ENCODE measurements around the gene C1orf52.

Gene C1orf52

GRCh38 chr1:85219853-85220610 is 39.4 kb downstream of the C1orf52 start:
- Histone ChIP-seq H3K27ac (no peak overlapping the region), H3K4me3 (no peak overlapping the region), H3K9me3 (ENCODE audit: low read depth, low read length) (no peaks in the 10 kb centered on the region), H3K9ac (ENCODE audit: insufficient read length) (no peak overlapping the region), H3K36me3 (ENCODE audit: insufficient read depth, low read length) (no peaks in the 10 kb centered on the region)
- TF ChIP-seq EZH2 (IDR thresholded peaks at IDR 0.05) (no peak), FOXP2 (optimal IDR thresholded peaks at IDR 0.05; ENCODE audit: control extremely low read depth, extremely low read length, insufficient read depth) (no peak), POLR2AphosphoS5 (IDR thresholded peaks at IDR 0.05; ENCODE audit: borderline replicate concordance, low read depth, low read length) (no peak)
- DNase-seq (ENCODE audit: low read depth, low spot score): no peak

- Histone ChIP-seq H3K9ac (ENCODE audit: insufficient read length) (no peak overlapping the region), H3K4me3 (no peak overlapping the region), H3K9me3 (ENCODE audit: low read depth, low read length) (no peaks in the 10 kb centered on the region), H3K27ac (no peak overlapping the region), H3K36me3 (ENCODE audit: insufficient read depth, low read length) (no peaks in the 10 kb centered on the region)
- no peak for DNase-seq (ENCODE audit: low read depth, low spot score)
- TF ChIP-seq FOXP2 (optimal IDR thresholded peaks at IDR 0.05; ENCODE audit: control extremely low read depth, extremely low read length, insufficient read depth) (no peak), EZH2 (IDR thresholded peaks at IDR 0.05) (no peak), POLR2AphosphoS5 (IDR thresholded peaks at IDR 0.05; ENCODE audit: borderline replicate concordance, low read depth, low read length) (no peak)
Measured at GRCh38 chr1:85216697-85217096, 42.8 kb downstream of the C1orf52 start.

GRCh38 chr1:85214654-85215053 is 44.8 kb downstream of the C1orf52 start:
- no peak for TF ChIP-seq EZH2 (IDR thresholded peaks at IDR 0.05)
- TF ChIP-seq POLR2AphosphoS5 (IDR thresholded peaks at IDR 0.05; ENCODE audit: borderline replicate concordance, low read depth, low read length): peak; percentile 30; the same call in 1 of the 2 replicates
- no peak for TF ChIP-seq FOXP2 (optimal IDR thresholded peaks at IDR 0.05; ENCODE audit: control extremely low read depth, extremely low read length, insufficient read depth)
- Histone ChIP-seq H3K36me3 (ENCODE audit: insufficient read depth, low read length) (no peaks in the 10 kb centered on the region), H3K9me3 (ENCODE audit: low read depth, low read length) (no peaks in the 10 kb centered on the region), H3K4me3 (peak overlapping the region; percentile 26), H3K27ac (no peak overlapping the region), H3K9ac (ENCODE audit: insufficient read length) (no peak overlapping the region)
- no peak for DNase-seq (ENCODE audit: low read depth, low spot score)

- H3K27ac ChIP-seq: no peak overlapping the region
- no peak for DNase-seq (ENCODE audit: low read depth, low spot score)
Measured at GRCh38 chr1:85208488-85208887, 51.0 kb downstream of the C1orf52 start.

DNA sequence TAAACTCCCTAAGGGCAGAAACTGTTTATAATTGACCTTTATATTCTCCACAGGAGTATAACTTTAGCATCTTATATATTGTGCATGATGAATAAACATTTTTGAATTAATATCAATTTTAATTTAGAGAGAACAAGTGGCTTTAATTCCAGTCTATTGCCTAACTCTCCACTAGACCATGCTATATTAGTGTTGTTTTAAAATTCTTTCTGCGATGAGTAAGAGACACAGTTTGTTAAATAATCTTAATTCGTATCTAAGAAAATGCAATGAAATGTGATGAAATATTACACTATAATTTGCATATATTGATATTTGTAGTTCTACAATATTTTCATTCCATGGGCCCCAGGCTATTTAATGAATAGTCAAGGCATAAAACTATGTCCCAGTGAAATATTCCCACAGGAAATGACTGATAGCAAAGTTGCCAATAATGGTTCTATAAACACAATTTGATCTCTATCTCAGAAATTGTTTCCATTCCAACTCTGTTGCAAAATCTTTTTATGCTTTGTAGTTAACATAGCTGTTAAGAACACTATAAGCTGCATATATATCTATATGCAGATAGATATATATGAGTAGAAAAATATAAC is 55.8 kb downstream of the C1orf52 start:
- peak overlapping the region; percentile 94 for H3K4me3 ChIP-seq
- H3K9me3 ChIP-seq (ENCODE audit: low read depth, low read length): no peaks in the 10 kb centered on the region
- peak; percentile 97 for DNase-seq (ENCODE audit: low read depth, low spot score)
- H3K27ac ChIP-seq: peak overlapping the region; percentile 93
- TF ChIP-seq EZH2 (IDR thresholded peaks at IDR 0.05) (no peak), FOXP2 (optimal IDR thresholded peaks at IDR 0.05; ENCODE audit: control extremely low read depth, extremely low read length, insufficient read depth) (no peak), POLR2AphosphoS5 (IDR thresholded peaks at IDR 0.05; ENCODE audit: borderline replicate concordance, low read depth, low read length) (peak; percentile 53; the same call in 1 of the 2 replicates)
- H3K9ac ChIP-seq (ENCODE audit: insufficient read length): peak overlapping the region; percentile 26
- H3K36me3 ChIP-seq (ENCODE audit: insufficient read depth, low read length): no peaks in the 10 kb centered on the region

More at GRCh38 chr1:85208488-85208887, 51.0 kb downstream of the C1orf52 start:
- TF ChIP-seq FOXP2 (optimal IDR thresholded peaks at IDR 0.05; ENCODE audit: control extremely low read depth, extremely low read length, insufficient read depth) (no peak), EZH2 (IDR thresholded peaks at IDR 0.05) (no peak), POLR2AphosphoS5 (IDR thresholded peaks at IDR 0.05; ENCODE audit: borderline replicate concordance, low read depth, low read length) (no peak)
- H3K36me3 ChIP-seq (ENCODE audit: insufficient read depth, low read length): no peaks in the 10 kb centered on the region
- no peak overlapping the region for H3K9ac ChIP-seq (ENCODE audit: insufficient read length)
- no peak overlapping the region for H3K4me3 ChIP-seq
- H3K9me3 ChIP-seq (ENCODE audit: low read depth, low read length): no peaks in the 10 kb centered on the region

DNA sequence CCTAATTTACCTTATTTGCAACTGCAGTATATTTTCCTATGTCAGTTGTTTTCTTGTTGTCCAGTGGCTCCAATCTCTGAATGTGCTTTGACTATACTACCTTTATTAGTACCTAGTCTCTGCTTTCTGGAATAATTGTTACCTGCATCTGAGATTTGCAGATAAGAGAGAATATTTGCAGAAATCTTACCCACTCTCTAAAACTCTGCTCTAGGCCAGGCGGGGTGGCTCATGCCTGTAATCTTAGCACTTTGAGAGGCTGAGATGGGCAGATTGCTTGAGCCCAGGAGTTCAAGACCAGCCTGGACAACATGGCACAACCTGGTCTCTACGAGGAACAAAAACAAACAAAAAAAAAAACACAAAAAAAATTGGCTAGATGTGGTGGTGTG is 56.6 kb downstream of the C1orf52 start:
- Histone ChIP-seq H3K36me3 (ENCODE audit: insufficient read depth, low read length) (no peaks in the 10 kb centered on the region), H3K9ac (ENCODE audit: insufficient read length) (peak overlapping the region; percentile 83), H3K9me3 (ENCODE audit: low read depth, low read length) (no peaks in the 10 kb centered on the region), H3K27ac (peak overlapping the region; percentile 93), H3K4me3 (peak overlapping the region; percentile 94)
- TF ChIP-seq POLR2AphosphoS5 (IDR thresholded peaks at IDR 0.05; ENCODE audit: borderline replicate concordance, low read depth, low read length) (no peak), EZH2 (IDR thresholded peaks at IDR 0.05) (no peak), FOXP2 (optimal IDR thresholded peaks at IDR 0.05; ENCODE audit: control extremely low read depth, extremely low read length, insufficient read depth) (no peak)
- no peak for DNase-seq (ENCODE audit: low read depth, low spot score)

DNA sequence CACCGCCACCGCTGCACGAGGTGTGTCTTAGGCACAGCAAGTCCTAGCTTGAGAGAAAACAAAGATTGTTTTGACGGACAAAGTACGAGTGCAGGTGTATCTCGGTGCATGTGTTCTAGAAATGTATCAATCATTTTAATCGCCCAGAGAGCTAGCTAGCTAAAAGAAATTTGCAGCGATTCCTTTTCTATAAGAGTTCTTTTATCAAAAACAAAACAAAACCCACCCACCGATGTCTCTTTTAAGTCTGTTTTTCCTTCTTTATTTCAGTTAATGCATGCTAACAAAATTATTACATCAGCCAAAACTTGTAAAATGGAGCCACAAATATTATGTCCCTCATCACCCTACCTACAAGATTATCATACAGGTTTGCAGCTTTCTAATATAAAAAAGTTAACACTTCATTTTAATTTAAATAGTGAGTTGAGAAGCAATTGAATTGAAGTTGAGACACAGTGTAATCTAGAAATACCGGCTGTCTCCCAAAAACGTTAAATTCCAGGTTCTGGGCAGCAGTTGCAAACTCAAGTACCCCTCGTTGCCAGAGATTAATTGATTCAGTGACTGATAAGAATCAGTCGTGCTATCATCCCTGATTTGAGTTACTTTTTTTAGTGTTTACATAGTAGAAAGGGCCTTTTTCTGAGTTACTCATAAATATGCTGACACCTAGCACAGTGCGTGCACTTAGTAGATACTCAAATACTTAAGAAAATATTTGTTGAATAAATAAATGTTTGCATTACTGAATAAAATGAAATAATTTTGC is 57.2 kb downstream of the C1orf52 start:
- no peaks in the 10 kb centered on the region for H3K36me3 ChIP-seq (ENCODE audit: insufficient read depth, low read length)
- H3K4me3 ChIP-seq: peak overlapping the region; percentile 94
- TF ChIP-seq POLR2AphosphoS5 (IDR thresholded peaks at IDR 0.05; ENCODE audit: borderline replicate concordance, low read depth, low read length) (no peak), FOXP2 (optimal IDR thresholded peaks at IDR 0.05; ENCODE audit: control extremely low read depth, extremely low read length, insufficient read depth) (no peak), EZH2 (IDR thresholded peaks at IDR 0.05) (no peak)
- peak overlapping the region; percentile 83 for H3K9ac ChIP-seq (ENCODE audit: insufficient read length)
- H3K27ac ChIP-seq: peak overlapping the region; percentile 93
- DNase-seq (ENCODE audit: low read depth, low spot score): no peak
- H3K9me3 ChIP-seq (ENCODE audit: low read depth, low read length): no peaks in the 10 kb centered on the region
